Ovary (tissue), 9 donors: Measurements from ENCODE around the gene CCNG2. TPM values are rescaled to one million over a fixed set of nuclear protein-coding genes. Genes with fewer than 3 reads are reported as not detected.

ENCODE experiments used
- DNase-seq, 5 donors: peaks; one replicate each; pipeline ENCODE4 v3.0.0-alpha.2; 2019 to 2020
- H3K27ac ChIP-seq, 2 donors: fragments of 200-600 bp; one replicate each; pipeline versions ENCODE4 v1.5.1 to v1.8.0; 2019 to 2022
- H3K27me3 ChIP-seq: fragments of 200-600 bp; one replicate; pipeline ENCODE4 v1.8.0; 2022
- H3K36me3 ChIP-seq: fragments of 200-600 bp; sonication (generic); one replicate; pipeline ENCODE4 v1.5.1; 2019
- H3K4me1 ChIP-seq: one replicate; pipeline ENCODE4 v1.8.1; 2013; ENCODE audit warnings: mild to moderate bottlenecking, moderate library complexity; ENCODE audit not compliant: insufficient read depth
- H3K4me3 ChIP-seq: fragments of 200-600 bp; sonication (generic); one replicate; pipeline ENCODE4 v1.5.1; 2017
- H3K9me3 ChIP-seq, 2 donors: fragments of 200-600 bp in 1 of 2; sonication (generic) in 1 of 2; one replicate each; pipeline versions ENCODE4 v1.5.1 to v1.8.1; 2013 to 2019; ENCODE audit warnings: mild to moderate bottlenecking in 1 of 2, moderate library complexity in 1 of 2
- EP300 ChIP-seq: sonication (generic); formaldehyde crosslinking; IDR thresholded peaks from one replicate; pipeline ENCODE4 v1.6.1; 2017; ENCODE audit warnings: antibody characterized with exemption
- POLR2A ChIP-seq: fragments of 450-650 bp; IDR thresholded peaks from one replicate; pipeline ENCODE4 v1.6.1; 2017; ENCODE audit warnings: antibody characterized with exemption, mild to moderate bottlenecking, moderate library complexity
- WGBS, 3 donors: extraction: QIAGEN DNeasy Blood & Tissue Kit in 1 of 3; methylation state at CpG; one replicate each; pipeline versions ENCODE4 v1.1.5 to v1.1.7; 2013 to 2017; 5-methylcytosine and 5-hydroxymethylcytosine counted together
- intact Hi-C, 4 donors: fragments of 100-400 bp; cut with DNase I; formaldehyde crosslinking; loops; one replicate each; pipeline versions ENCODE4 v1.11.0 to v1.15.1; 2022 to 2023
- polyA plus RNA-seq, 2 donors: library from polyadenylated mRNA; stranded (reverse); fragments of 200-250 nt in 1 of 2; fragments of 350-450 nt in 1 of 2; fragmentation: Illumina TruSeq in 1 of 2; extraction: RNeasy Lipid Tissue Mini Kit (QIAGEN cat#74804) in 1 of 2; gene quantifications; one replicate each; pipeline ENCODE4 v1.2.3, GENCODE V29; 2013 to 2014
- total RNA-seq, 7 donors: library from RNA; depleted of rRNA in 2 of 7; stranded (reverse); fragments of >200 nt in 2 of 7; fragmentation: NEBNext Ultra II Directional in 3 of 7; extraction: Animal tissue kit (Norgen Biotek cat#: 25700) in 3 of 7; gene quantifications; one replicate each; pipeline versions ENCODE4 v1.1.0 to v1.2.4, GENCODE V29; 2016 to 2023
- TF ChIP-seq, protein P1 (sequence below), 3 donors: fragments of 450-650 bp in 2 of 3; fragments of 200-600 bp in 1 of 3; IDR thresholded peaks; one replicate each; pipeline versions ENCODE4 v1.5.1 to v1.8.0; 2016 to 2022; ENCODE audit warnings: antibody characterized with exemption in 3 of 3, mild to moderate bottlenecking in 1 of 3
- donor health status: DM: no; HTN: no; CAD: no; lungs with moderate emphysema.
- donor health status: DM: no; HTN: no; CAD: no.
- donor health status: Bipolar disorder and iron deficiency.
- donor health status: DM: yes; HTN: yes; CAD: no.
- donor health status: DM: no; HTN: no; CAD: no.
- donor health status: DM: yes; HTN: yes; CAD: no.

CCNG2 gene
- total and polyA plus RNA-seq, 9 donors, result 9.9 to 44.9 (median 22.7) TPM

DNA sequence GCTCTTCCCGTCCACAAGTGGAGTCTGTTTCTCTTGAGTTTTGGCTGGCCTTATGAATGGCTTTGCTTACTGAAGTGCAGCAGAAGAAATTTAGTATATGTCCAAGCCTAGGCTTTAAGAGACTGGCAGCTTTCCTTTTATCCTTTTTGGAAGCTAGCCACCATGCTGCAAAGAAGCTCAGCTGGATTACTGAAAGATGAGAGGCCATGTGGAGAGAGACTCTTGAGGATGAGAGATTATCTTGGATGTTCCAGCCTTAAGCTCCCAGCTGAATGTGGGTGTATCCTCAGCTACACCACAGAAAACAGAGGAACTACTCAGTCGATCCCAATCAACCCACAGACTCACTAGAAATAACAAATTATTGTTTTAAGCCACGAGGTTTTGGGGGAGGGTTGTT lies 12.5 kb downstream of the CCNG2 start:
- DNase-seq, result no peak
- Histone ChIP-seq H3K36me3 (no peaks in the 10 kb centered on the region), H3K9me3 (no peaks in the 10 kb centered on the region), H3K27me3 (no peaks in the 10 kb centered on the region), H3K27ac (no peak overlapping the region), H3K4me3 (no peak overlapping the region), H3K4me1 (no peaks in the 10 kb centered on the region)
- 26 to 27% (median 27%) methylated on average over 3 of the region's 3 CpGs for WGBS, 3 donors
- TF ChIP-seq POLR2A (no peak), EP300 (no peak)
- TF ChIP-seq, protein P1, sequence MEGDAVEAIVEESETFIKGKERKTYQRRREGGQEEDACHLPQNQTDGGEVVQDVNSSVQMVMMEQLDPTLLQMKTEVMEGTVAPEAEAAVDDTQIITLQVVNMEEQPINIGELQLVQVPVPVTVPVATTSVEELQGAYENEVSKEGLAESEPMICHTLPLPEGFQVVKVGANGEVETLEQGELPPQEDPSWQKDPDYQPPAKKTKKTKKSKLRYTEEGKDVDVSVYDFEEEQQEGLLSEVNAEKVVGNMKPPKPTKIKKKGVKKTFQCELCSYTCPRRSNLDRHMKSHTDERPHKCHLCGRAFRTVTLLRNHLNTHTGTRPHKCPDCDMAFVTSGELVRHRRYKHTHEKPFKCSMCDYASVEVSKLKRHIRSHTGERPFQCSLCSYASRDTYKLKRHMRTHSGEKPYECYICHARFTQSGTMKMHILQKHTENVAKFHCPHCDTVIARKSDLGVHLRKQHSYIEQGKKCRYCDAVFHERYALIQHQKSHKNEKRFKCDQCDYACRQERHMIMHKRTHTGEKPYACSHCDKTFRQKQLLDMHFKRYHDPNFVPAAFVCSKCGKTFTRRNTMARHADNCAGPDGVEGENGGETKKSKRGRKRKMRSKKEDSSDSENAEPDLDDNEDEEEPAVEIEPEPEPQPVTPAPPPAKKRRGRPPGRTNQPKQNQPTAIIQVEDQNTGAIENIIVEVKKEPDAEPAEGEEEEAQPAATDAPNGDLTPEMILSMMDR (IDR thresholded peaks at IDR 0.05), result no peak
- intact Hi-C loops, result no loop called here

DNA sequence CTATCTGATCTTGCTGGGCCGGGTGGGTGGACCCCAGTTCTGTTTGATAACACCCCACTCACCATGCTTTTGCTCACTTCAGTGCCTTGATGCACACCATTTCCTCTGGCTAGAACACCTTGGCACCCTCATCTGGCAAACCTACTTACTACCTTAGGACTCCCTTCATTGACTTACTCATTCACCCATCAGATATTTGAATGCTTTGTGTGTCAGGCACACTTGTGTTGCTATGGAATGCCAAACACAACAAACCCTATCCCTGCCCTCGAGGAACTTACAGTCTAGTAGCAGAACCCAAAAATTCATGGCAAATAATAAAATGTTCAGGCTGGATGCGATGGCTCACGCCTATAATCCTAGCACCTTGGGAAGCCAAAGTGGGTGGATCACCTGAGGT lies 13.9 kb downstream of the CCNG2 start:
- Histone ChIP-seq H3K4me3 (no peak overlapping the region), H3K27ac (no peak overlapping the region), H3K4me1 (no peaks in the 10 kb centered on the region), H3K9me3 (no peaks in the 10 kb centered on the region), H3K27me3 (no peaks in the 10 kb centered on the region), H3K36me3 (no peaks in the 10 kb centered on the region)
- intact Hi-C loops, result no loop called here
- 93 to 100% (median 95%) methylated on average over 4 of the region's 4 CpGs for WGBS, 3 donors
- TF ChIP-seq EP300 (no peak), POLR2A (no peak)
- TF ChIP-seq, protein P1 (IDR thresholded peaks at IDR 0.05), result no peak
- DNase-seq, result no peak

DNA sequence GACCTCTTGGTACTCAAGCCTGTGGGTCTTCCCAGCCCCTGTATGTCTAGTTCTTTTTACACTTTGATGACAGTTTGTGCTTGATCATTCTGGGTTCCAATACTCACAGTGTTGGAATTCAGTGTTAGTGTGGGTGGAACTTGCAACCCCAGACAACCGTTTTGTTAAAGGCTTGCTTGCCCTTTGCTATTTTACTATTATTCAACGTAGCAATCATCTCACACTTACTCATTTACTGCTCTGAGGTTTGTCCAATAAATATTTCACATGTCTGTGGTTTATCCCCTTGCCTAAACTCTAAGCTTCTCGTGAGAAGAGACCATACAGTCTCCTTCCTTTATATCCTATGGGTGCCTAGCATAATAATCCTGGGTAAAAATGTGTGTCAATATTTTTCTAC lies 15.3 kb downstream of the CCNG2 start:
- H3K27ac ChIP-seq, result no peak overlapping the region
- no peaks in the 10 kb centered on the region for H3K9me3 ChIP-seq
- 26 to 33% (median 31%) methylated on average over 3 of the region's 3 CpGs for WGBS, 3 donors
- no peak for DNase-seq
- no peaks in the 10 kb centered on the region for H3K27me3 ChIP-seq
- no peaks in the 10 kb centered on the region for H3K4me1 ChIP-seq
- intact Hi-C loops, result no loop called here
- TF ChIP-seq POLR2A (no peak), EP300 (no peak)
- TF ChIP-seq, protein P1 (IDR thresholded peaks at IDR 0.05), result no peak
- H3K4me3 ChIP-seq, result no peak overlapping the region
- no peaks in the 10 kb centered on the region for H3K36me3 ChIP-seq

DNA sequence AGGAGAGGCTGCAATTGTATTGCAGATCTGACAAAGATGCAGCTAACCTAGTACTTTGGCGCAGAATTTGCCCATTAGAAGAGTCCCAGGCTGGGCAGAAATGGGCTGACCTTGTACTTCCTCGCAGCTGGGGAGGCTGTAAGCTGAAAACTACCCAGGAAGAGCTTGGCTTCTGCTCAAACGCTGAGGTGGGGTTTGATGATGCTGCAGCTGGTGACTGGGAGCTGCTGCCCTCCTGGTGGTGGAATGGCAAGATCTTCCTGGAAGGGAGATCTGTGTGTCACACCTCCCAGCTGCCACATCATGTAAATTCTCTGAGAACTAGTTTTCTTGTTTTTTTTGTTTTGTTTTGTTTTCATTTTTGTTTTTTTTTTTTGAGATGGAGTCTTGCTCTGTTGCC lies 17.4 kb downstream of the CCNG2 start:
- Histone ChIP-seq H3K4me1 (no peaks in the 10 kb centered on the region), H3K27me3 (no peaks in the 10 kb centered on the region), H3K36me3 (no peaks in the 10 kb centered on the region), H3K27ac (no peak overlapping the region), H3K4me3 (no peak overlapping the region), H3K9me3 (no peaks in the 10 kb centered on the region)
- WGBS, 3 donors, result 58 to 80% (median 69%) methylated on average over 3 of the region's 3 CpGs
- intact Hi-C loops, result no loop called here
- TF ChIP-seq POLR2A (no peak), EP300 (no peak)
- TF ChIP-seq, protein P1 (IDR thresholded peaks at IDR 0.05), result no peak
- no peak for DNase-seq

DNA sequence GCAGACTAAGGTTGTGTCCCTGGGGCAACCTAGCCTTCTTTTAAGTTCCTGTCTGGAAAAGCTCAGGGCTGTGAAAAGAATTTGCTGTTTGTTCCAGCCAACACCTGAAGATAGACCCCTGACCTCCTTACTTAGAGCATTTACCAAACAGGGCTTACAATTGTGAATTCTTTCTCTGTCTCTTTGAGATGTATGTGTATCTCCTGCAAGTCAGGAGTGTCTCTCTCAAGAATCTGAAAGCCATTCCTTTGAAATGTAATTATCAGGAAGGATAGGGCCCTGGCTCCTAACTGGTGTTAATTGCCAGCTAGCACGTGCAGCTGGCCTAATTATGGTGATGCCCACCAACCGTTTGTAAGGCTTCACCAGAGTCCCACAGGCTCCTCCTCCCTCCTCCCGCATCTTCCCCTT lies 18.2 kb downstream of the CCNG2 start:
- 47 to 55% (median 51%) methylated on average over 3 of the region's 3 CpGs for WGBS, 3 donors
- Histone ChIP-seq H3K36me3 (no peaks in the 10 kb centered on the region), H3K4me1 (no peaks in the 10 kb centered on the region), H3K9me3 (no peaks in the 10 kb centered on the region), H3K27ac (no peak overlapping the region), H3K4me3 (no peak overlapping the region), H3K27me3 (no peaks in the 10 kb centered on the region)
- intact Hi-C loops, result no loop called here
- TF ChIP-seq EP300 (no peak), POLR2A (no peak)
- TF ChIP-seq, protein P1 (IDR thresholded peaks at IDR 0.05), result no peak
- no peak for DNase-seq
